ENCODE results near the gene GNPTG. TPM values are rescaled to one million over a fixed set of nuclear protein-coding genes. Genes with fewer than 3 reads are reported as not detected.
A peak's percentile ranks its signal among the peaks of the same experiment; 100 is the strongest.

GNPTG gene
- total RNA-seq, 1 experiment from 2014 or later, result 20.9 TPM

DNA sequence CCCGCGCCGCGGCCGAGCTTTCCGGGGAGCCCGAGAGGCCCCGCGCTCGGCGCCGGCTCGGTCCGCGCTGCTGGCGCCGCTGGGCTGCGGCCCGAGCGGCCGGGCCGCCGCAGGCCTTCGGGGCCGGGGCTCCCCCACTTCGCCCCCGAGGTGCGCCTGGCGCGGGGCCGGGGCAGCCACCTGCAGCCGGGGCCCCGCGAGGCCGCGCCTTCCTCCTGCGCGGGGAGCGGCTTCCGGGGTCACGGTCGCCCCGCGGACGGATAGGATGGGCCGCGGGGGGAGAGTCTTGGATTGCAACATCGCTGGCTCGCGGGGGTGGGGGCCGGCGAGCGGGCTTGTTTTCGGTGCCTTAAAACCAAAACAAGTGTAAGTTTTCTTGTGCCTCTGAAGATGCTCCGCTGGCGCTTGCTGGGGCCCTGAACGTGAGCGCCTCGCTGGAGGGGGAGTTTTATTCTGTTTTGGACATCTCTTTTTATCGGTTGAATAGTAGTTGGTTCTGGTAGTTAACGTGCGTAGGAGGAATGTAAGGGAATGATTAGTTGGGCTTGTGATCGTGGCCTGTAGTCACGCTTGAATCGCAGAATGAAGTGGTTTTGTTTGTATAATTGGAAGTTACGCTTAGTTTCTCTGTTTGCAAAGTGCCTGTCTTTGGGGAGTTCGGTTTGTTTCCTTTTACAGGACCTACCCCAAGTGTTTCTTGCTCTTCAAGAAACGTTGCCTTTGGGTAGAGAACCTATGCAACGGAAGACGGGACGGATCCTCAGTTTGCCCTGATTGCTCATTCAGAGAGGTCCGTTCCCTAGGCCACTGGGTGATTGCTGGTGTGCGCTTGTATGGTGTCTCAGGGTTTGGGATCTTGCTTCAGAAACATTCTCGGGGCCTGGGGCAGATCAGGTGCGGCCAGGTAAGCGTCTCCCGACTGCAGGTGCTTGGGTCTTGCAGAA, 41.6 kb upstream of the GNPTG start:
- POLR2A ChIA-PET (ENCODE audit: low non-redundant PET), result no interaction called here
- Histone ChIP-seq H3K27me3 (replicated peaks; ENCODE audit: insufficient read depth, low read depth, low read length, poor library complexity) (no peaks in the 10 kb centered on the region), H3K9me3 (ENCODE audit: low read depth, low read length, poor library complexity, severe bottlenecking) (no peaks in the 10 kb centered on the region), H3K4me1 (ENCODE audit: insufficient read depth, low read length, poor library complexity, severe bottlenecking) (peaks cover 8% of the 10 kb centered on the region), H3K27ac (ENCODE audit: low read depth, low read length, poor library complexity, severe bottlenecking) (peak overlapping the region; percentile 89), H3K4me3 (ENCODE audit: low read depth, low read length, poor library complexity, severe bottlenecking) (peak overlapping the region; percentile 95), H3K36me3 (ENCODE audit: insufficient read depth, low read length, poor library complexity, severe bottlenecking) (peaks cover 34% of the 10 kb centered on the region)
- intact Hi-C loops (cut with micrococcal nuclease; ENCODE audit: unreplicated experiment), result no loop called here
- TF ChIP-seq EZH2 (IDR thresholded peaks at IDR 0.05; ENCODE audit: borderline replicate concordance, low read depth, low read length, poor library complexity, severe bottlenecking), result no peak
- TF ChIP-seq, protein P1, sequence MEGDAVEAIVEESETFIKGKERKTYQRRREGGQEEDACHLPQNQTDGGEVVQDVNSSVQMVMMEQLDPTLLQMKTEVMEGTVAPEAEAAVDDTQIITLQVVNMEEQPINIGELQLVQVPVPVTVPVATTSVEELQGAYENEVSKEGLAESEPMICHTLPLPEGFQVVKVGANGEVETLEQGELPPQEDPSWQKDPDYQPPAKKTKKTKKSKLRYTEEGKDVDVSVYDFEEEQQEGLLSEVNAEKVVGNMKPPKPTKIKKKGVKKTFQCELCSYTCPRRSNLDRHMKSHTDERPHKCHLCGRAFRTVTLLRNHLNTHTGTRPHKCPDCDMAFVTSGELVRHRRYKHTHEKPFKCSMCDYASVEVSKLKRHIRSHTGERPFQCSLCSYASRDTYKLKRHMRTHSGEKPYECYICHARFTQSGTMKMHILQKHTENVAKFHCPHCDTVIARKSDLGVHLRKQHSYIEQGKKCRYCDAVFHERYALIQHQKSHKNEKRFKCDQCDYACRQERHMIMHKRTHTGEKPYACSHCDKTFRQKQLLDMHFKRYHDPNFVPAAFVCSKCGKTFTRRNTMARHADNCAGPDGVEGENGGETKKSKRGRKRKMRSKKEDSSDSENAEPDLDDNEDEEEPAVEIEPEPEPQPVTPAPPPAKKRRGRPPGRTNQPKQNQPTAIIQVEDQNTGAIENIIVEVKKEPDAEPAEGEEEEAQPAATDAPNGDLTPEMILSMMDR (conservative IDR thresholded peaks at IDR 0.05; ENCODE audit: low read depth, low read length), result no peak
- BruUV-seq (replicated peaks), result TSS peak; percentile 89
- DNase-seq (ENCODE audit: low spot score), result no peak
- CTCF ChIA-PET, result no interaction called here

DNA sequence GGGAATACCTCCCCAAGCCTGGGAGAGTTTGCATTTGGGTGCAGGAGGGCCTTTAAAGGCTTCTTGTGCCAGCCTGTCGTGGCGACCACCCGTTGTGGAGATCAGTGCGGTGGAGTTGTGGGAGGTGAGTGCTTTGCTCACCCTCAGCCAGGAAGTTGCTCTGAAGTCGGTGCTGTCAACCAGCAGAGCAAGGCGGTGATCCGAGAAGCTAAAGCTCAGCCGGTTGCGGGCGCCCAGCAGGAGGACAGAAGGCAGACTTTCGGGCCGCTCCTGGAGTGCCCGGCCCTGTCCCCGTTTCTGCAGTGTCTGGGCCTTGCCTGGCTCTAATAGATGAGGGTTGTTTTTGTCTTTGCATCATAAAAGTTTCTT, 40.9 kb upstream of the GNPTG start:
- peaks cover 40% of the 10 kb centered on the region for H3K36me3 ChIP-seq (ENCODE audit: insufficient read depth, low read length, poor library complexity, severe bottlenecking)
- peaks cover 8% of the 10 kb centered on the region for H3K4me1 ChIP-seq (ENCODE audit: insufficient read depth, low read length, poor library complexity, severe bottlenecking)
- H3K4me3 ChIP-seq (ENCODE audit: low read depth, low read length, poor library complexity, severe bottlenecking), result peak overlapping the region; percentile 95
- no peak for TF ChIP-seq EZH2 (IDR thresholded peaks at IDR 0.05; ENCODE audit: borderline replicate concordance, low read depth, low read length, poor library complexity, severe bottlenecking)
- TF ChIP-seq, protein P1 (conservative IDR thresholded peaks at IDR 0.05; ENCODE audit: low read depth, low read length), result no peak
- DNase-seq (ENCODE audit: low spot score), result no peak
- no peaks in the 10 kb centered on the region for H3K27me3 ChIP-seq (replicated peaks; ENCODE audit: insufficient read depth, low read depth, low read length, poor library complexity)
- intact Hi-C loops (cut with micrococcal nuclease; ENCODE audit: unreplicated experiment), result no loop called here
- H3K27ac ChIP-seq (ENCODE audit: low read depth, low read length, poor library complexity, severe bottlenecking), result peak overlapping the region; percentile 89
- BruUV-seq (replicated peaks), result no TSS peak
- POLR2A ChIA-PET (ENCODE audit: low non-redundant PET), result no interaction called here
- CTCF ChIA-PET, result no interaction called here
- no peaks in the 10 kb centered on the region for H3K9me3 ChIP-seq (ENCODE audit: low read depth, low read length, poor library complexity, severe bottlenecking)

DNA sequence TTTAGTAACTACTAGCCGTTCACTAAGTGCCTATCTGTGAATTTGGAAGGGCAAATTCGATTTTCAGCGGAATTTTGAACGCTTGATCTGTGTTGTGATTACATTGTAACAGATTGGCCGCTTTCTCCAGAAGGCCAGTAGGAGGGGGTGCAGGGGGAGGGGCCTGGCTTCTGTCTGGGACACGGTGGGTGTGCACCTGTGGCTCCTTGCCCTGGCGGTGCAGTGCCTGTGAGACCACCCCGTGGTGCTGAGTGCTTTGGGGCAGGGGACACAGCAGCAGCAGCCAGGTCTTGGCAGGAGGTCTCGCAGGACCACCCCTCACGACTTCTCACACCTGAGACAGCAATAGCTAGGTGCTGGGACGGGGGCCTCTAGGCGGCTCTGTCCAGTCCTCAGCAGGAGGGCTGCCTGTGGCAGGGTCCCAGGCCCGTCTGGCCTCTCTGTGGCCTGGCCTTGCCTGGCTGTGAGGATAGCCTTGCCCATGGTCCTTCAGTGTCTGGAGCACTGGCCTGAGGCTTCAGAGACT, 40.5 kb upstream of the GNPTG start:
- TF ChIP-seq EZH2 (IDR thresholded peaks at IDR 0.05; ENCODE audit: borderline replicate concordance, low read depth, low read length, poor library complexity, severe bottlenecking), result no peak
- TF ChIP-seq, protein P1 (conservative IDR thresholded peaks at IDR 0.05; ENCODE audit: low read depth, low read length), result no peak
- peaks cover 8% of the 10 kb centered on the region for H3K4me1 ChIP-seq (ENCODE audit: insufficient read depth, low read length, poor library complexity, severe bottlenecking)
- H3K9me3 ChIP-seq (ENCODE audit: low read depth, low read length, poor library complexity, severe bottlenecking), result no peaks in the 10 kb centered on the region
- POLR2A ChIA-PET (ENCODE audit: low non-redundant PET), result no interaction called here
- H3K27ac ChIP-seq (ENCODE audit: low read depth, low read length, poor library complexity, severe bottlenecking), result peak overlapping the region; percentile 89
- peak overlapping the region; percentile 95 for H3K4me3 ChIP-seq (ENCODE audit: low read depth, low read length, poor library complexity, severe bottlenecking)
- intact Hi-C loops (cut with micrococcal nuclease; ENCODE audit: unreplicated experiment), result no loop called here
- H3K27me3 ChIP-seq (replicated peaks; ENCODE audit: insufficient read depth, low read depth, low read length, poor library complexity), result no peaks in the 10 kb centered on the region
- no peak for DNase-seq (ENCODE audit: low spot score)
- H3K36me3 ChIP-seq (ENCODE audit: insufficient read depth, low read length, poor library complexity, severe bottlenecking), result peaks cover 45% of the 10 kb centered on the region
- CTCF ChIA-PET, result no interaction called here
- BruUV-seq (replicated peaks), result no TSS peak
